ENCODE results near the gene FBXL20.

FBXL20 gene

DNA sequence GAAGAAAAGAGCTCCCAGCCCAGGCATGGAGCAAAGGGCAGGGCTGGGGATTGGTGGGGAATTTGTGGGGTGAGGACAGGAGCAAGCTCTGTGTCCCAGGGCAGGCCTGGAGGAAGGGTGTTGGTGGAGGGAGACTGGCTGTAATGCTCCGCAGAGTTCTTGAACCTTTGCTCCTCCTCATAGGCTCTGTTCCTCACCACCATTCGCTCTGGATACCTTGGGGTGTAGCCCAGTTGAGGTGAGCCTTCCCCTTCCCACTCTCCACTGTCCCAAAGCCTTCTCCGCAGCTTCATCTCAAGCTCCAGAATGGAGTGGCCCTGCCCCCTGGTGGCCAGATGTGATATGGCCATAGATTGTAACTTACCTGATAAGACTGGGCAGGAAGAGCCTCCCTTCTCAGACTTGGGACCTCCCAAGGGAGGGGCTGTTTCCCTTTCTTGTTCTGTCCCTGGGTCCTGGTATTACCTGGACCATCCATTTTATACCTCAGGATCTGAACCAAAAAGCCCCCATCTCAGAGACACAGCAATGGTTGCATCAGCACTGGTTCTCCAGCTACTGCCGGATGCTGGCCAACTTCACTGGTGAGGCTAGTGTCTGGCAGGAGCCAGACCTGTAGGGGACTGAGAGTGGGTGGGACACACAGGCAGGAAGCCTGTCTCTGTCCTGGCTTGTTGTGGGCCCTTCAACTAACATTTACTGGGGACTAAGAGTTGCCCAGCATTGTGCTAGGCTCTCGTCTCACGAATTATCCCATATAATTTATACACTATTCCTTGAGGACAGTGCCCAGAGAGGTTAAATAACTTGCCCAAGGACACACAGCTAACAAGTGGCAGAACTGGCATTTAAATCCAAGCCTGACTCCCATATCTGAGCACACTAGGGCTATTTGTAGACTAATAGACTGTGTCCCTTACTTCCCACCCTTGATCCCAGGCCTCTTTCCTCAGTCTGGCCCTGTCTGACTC is 156.5 kb downstream of the FBXL20 start:
- peak; percentile 79 to 93 for DNase-seq

DNA sequence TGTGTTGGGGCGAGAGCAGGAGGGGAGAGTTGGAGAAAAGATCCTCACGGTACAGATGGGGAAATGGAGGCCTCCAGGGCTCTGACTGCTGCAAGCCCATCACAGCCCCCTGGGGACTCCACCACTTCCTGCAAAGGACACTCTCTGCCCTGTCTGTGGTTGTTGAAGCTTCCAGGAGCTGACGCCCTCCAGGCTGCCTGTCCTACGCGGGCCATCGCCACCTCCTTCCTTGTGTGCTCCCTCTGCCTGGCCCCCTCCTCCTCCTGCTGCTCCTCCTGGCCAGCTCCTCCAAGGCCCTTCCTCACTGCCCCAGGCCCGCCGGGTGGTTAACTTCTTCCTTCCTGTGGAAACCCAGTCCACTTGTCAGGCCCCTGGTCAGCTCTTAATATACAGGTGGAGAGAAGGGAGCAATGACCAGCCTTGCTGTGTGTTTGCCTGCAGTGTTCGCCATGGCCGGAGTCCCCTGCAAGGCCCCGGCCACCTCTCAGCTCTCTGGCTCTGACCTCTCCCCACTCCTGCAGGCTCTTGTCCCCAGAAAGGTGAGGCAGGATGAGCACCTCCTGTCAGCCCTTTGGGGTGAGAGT is 157.3 kb downstream of the FBXL20 start:
- DNase-seq, result no peak

DNA sequence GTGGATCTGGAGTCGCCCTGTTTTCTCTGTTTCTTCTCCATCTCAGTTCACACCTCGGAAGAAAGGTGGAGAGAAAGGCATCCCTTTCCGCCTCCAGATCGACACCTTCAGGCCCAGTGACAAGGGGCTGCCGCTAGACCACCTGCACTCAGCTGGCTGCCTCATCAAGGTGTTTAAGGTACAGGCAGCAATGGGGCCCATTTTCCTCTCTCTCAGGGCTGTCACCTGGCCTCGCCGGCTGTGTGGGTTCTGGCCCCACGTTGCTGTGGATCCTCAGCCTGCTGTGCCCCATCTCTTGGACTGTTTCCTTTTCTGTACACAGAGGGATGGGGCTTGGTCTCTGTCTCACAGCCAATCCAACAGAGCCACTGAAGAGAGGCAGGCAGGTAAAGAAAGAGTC is 158.3 kb downstream of the FBXL20 start:
- no peak for DNase-seq

DNA sequence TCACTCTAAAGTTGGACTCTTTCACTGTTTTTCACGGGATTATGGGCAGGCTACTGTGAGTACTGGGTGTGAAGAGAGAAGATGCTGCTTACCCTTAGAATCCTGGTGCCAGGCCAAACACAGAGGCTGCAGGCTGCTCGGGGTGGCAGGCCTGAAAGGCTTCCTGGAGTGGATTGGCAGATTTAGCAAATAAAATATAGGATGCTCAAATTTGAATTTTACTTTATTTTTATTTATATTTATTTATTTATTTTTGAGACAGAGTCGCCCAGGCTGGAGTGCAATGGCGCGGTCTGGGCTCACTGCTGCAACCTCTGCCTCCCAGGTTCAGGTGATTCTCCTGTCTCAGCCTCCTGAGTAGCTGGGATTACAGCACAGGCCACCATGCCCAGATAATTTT is 160.8 kb downstream of the FBXL20 start:
- DNase-seq, result no peak

DNA sequence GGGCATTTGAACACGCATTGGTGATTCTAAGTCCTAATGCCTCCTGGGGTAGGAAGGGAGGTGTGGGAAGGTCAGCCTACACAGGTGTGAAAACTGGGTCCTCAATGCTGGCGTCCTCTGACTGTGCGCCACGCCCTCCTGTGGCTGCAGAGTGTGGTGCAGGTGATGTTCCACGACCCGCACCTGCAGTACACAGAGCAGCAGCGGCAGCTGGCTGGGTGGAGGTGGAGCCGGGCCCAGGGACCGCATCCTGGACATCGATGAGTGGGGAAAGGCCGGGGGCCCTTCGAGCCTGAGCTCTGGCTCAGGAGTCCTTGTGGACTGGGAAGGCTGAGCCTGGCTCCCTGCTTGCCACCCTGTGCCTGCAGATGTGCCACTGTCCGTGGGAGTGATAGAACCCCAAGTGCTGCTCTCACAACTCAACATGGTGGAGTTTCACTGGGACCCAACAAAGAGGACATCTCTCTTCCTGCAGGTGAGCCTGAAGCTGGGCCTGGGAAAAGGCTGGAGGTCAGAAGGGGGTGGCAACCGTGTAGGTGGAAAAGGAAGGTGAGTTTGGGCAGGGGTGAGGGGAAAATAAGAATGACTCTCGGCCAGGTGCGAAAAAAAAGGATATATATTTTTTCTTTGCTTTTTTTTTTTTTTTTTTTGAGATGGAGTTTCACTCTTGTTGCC is 161.6 kb downstream of the FBXL20 start:
- peak; percentile 50 to 67 for DNase-seq

DNA sequence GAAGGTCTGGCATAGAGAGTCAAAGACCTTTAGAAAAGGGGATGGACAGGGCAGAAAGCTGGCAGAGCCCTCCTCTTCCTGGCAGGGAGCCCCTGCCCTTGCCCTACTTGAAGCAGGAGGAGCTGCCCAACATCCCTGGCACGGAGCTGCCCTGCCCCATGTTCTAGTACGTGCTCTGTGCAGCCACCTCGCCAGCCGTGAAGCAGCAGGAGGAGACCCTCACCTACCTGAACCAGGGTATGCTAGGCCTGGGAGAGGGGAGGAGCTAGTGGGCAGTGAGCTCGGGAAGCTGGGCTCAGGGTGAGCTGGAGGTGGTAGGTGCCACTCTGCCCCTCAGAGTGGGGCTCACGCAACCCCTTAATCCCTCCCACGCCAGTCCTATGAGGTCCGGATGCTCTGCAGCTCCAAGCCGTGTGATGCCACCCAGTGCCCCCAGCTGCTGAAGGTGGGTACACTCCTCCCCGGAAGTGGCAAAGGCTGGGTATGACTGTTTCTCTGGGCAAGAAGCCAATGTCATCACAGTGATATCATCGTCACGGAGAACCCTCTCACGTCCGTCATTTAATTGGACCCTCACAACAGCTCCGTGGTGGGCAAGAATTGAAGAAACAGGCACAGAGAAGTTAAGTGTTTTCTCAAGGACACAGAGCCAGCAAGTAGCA is 163.0 kb downstream of the FBXL20 start:
- peak; percentile 75 to 82 for DNase-seq

DNA sequence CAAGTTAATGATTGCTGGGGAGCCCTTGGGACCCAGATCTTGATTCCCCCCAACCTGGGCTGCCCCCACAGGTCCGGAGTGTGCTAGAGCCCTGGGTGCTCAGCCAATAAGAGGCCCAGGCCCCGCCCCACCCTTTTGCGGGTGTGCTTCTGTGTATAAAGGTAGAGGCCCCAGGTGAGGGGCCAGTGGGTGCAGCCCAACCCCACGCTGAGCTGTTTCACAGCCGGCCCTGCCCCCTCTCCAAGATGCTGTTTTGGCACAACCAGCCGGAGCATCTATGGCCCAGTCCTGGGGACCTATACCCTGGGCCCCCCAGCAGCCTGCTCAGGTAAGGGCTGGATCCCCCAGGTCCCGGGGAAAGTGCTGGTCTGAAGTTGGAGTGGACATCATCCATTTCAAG is 163.8 kb downstream of the FBXL20 start:
- no peak for DNase-seq

DNA sequence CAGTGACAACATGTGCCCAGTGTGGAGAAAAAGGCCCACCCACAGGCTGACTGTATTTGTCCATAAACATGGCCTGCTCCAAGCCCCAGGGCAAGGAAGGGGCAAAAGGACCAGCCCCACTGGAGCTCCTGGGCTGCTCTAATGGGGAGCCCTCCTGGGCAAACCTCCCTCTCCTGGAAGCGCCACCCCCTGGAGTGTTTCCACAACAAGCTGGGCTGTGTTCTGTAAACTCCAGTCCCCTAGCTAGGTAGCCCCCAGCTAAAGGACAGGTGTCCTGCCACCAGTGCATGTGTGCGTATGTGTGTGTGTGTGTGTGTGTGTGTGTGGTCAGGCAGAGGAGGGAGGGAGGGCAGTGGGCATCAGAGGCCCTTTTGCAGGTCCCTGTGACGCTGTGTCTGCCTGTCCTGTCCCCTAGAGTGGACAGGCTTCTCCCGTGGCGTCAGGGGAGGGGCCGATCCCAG is 164.4 kb downstream of the FBXL20 start:
- DNase-seq, result no peak

DNA sequence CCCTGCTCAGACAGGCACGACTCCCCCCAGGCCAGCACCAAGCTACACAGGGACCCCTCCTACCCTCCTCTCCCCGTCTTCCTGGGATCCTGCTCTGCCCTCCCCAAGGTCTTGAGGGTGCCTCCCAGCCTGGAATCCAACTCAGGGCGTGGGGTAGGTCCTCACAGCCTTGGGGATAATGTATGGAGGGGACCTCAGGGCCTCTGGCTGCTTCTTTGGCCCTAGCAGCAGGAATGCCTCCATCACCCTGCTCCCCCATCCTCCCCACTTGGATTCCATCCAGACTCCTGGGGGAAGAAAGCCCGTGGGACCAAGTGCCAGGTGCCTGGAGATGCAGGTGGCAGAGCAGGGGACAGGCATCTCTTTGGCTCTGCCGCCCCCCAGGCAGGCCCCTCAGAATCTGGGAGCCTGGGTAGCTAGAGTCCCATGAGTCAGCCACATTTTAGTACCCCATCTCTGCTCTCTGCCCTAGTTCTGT is 164.9 kb downstream of the FBXL20 start:
- DNase-seq, result no peak

DNA sequence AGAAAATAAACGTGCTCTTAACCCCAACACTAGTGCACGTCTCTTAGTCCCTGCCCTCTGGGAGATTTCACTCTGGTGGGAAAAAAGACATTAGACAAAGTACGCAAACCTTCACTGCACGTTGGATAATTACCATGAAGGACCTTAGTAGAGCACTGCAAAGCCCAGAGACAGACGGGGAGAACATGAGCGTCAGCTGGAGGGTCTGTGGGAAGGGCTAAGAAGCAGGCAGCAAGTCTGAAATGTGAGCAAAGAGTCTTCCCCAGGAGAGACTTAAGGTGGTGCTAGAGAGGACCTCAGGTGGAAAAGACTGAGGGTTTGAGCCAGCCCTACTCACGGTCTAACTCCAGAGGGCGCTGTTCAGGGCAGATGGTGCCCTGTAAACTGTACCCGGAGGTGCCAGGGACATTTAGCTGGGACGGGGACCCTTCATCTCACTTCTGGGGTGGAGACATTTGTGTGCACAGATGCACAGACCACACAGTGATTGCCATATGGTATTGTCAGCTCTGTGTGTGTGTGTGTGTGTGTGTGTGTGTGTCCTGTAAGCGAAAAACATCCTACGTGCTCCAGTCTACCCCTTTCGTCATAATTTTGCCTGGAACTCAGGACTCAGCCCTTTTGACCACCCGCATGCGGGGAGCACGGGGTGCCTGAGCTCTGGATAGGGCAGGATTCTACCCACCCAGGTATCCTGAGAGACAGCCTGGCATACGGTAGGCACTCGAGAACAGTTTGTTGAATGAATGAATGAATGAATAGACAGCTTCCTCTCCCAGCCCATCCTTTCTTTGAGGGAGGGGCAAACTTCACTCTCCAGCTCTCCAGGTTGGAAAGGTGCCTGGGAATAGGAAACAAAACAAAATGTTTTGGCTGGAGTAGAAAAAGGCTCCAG is 165.6 kb downstream of the FBXL20 start:
- DNase-seq, result peak; percentile 23 to 24

DNA sequence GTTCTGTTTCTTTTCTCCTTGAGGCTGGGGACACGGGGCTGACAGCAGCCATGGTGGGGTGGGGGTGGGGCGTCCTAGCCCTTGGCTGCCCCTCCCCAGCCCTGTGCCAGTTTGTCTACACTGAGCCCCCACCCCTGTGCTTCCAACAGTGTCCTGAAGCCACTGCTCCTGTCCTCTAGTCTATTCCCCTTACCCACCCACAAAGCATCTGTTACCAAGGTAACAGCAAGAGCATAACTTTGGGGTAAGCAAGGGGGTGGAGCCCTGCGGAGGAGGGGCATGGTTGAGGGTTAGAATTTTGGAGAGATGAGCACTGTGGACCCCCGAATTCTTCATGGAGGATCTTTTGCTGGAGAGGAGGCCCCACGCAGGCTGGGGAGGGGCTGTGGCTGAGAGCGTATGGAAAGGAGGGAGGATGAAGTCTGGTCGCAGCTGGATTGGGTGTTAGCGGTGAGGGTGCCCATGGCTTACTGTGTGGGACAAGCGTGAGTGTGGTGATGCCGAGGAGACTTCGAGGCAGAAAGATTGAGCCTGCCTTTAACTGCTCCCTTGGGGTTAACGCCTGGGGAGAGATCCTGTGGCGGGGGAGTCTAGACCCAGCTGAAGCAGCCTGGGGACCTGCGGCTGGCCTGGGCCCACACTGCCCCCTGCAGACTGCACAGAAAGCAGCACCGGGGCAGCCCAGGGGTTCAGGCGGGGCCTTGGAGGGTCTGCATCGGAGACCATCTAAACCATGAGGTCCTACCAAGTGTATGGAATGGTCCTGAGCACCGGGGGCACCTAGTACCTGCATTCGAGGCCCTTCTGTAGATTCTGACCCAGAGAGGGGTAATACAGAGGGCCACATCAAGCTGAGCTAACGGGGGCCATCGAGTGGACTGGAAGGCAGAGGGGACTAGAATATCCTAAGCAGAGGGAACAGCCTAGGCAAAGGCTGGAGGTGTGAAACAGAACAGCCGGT is 169.6 kb downstream of the FBXL20 start:
- DNase-seq, result peak; percentile 51 to 54

DNA sequence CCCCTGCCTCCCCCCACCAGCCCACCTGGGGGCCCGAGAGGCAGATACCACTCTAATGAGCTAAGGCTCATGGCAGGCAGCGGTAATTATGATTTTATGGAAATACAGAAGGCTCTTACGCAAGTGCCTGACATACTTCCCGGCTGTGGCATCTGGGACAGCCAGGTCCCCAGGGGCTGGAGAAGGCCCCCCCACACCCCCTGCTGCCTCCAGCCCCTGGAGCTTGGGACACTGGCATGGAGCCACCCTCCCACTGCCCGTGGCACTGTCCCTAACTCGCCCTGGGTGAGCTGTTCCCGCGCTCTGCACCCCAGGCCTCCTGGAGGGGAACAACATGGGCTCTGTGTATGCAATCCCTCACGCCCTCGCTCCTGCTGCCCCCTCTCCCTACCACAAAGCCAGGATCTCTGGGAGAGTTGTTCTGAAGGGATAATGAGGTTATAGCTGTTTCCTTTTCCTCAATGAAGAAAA is 170.3 kb downstream of the FBXL20 start:
- no peak for DNase-seq

DNA sequence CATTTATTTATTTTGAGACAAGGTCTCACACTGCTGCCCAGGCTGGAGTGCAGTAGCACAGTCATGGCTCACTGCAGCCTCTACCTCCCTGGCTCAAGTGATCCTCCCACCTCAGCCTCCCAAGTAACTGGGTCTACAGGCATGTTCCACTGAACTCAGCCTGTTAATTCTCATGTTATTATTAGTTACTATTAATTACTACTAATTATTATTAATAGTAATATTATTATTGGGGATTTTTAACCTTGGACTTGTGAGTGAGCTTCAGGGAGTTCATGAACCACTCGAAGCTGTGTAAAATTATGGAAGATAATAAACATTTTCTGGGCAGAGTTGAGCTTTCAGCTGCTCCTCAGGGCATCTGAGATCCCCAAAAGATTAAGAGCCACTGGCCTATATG is 171.1 kb downstream of the FBXL20 start:
- DNase-seq, result no peak

DNA sequence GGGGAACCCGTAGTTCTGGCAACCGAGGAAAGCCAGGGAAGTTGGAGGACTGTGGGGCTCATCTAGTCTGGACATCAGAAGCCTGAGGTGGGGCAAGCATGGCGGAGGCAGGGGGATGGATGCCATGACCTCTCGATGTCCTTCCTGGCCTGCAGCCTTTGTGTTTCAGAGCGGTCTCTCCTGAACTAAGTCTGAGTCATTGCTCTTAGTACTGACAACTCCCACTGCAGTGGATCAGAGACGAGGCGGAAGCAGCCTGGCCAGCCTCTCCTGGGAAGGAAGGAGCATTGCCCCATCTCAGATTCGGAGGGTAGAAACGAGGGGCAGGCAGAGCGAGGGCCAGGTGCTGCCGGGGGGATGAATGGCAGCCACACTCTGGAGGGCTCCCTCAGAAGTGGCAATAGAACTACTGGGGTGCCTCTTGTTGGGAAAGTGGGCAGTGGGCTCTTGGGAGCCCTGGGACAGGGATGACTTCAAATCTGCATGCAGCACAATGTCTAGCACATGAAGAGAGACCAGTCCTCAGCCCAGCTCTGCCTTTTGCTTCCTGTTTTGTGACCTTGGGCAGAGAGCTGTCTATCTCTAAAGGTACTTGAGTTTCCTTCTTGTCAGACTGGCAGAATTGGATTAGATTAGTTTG is 172.0 kb downstream of the FBXL20 start:
- no peak for DNase-seq

DNA sequence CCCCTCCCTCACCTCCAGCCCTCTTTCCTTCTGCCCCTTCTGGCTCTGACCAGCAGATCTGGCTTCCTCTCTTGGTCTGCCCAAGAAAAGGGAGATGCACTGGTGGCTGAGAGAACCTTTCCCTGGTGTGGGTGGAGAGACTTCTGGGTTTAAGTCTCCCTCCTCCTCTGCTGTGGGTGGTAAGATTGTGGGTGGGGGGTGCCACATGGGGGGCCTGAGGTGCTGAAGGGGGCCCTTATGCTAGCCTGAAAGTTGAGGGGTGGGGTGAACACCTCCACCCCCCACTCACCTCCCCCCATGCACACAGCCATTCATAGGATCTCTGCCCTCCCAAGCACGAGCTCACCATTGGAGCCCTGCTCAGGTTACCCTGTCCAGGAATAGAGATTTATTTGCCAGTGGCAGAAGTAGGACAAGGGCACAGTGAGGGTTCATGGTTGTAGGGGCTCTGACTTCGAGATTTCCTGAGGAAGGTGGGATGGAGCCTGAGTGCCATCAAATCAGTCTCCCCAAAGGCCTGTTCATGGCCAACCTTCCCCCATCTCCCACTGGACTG is 174.0 kb downstream of the FBXL20 start:
- no peak for DNase-seq

DNA sequence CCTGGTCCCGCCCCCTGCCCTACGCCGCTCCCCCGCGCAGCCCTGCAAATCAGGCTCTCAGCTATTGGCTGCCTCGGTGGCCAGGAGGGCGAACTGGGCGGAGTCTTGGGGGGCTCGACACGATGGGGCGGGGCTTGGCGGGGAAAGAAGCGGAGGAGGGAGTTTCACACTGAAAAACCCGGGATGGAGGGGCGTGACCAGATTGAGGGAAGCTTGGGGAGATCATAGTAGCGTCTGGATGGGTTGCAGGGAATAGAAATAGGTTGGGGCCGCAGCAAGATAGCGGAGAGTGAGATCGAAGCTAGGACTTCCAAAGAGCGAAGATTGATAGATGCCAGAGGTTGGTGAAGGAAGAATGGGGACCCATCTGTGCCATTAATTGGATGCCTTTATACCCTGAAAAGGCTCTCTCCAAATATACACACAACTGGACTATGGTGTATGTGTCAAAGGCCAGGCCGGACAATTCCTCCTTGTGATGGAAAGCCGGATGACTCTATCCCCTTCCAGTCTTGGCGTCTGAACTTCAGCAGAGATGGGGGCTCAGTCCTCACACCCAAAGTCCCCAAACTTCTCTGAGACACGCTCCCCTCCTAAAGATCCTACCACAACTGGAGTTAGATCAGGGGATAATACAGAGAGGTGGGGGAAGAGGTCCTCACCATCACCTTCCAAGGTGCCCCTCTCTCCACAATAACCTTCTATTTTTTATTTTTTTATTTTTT is 175.3 kb downstream of the FBXL20 start:
- peak; percentile 44 to 45 for DNase-seq

DNA sequence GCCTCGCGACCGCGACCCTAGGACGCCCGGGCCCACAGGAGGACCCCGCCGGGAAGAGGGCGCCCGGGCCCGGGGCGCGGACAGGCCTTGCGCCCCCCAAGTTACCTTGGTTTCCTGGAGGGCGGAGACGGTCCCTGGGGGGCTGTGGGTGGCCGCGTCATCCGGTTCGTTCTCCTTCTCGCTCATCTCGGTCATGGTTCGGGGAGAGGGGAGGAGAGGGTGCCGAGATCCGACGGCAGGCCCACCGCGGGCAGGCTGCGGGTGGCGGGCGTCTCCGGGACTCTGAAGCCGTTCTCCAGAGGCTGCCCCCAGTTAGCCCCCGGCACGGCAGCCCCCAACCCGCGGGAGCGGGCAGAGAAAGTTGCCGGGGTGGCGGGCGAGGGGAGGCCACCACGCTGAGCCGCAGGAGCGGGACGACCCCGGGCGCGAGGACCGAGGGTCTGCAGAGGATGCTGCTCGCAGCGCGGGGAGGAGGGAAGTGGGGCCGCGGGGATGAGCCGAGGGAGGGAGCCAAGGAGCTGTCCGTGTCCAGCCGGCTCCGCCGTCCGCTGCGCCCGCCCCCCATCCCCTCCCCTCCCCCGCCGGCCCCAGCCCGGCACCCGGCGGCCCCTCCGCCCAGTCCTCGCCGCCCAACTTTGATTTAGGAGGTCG is 176.0 kb downstream of the FBXL20 start, which contains the start of gene STAC2:
TSS of gene STAC2 (minus strand) at position 638 of the 651 bp plus-strand sequence. CDS start at position 195, 443 bp downstream.
- no peak for DNase-seq

DNA sequence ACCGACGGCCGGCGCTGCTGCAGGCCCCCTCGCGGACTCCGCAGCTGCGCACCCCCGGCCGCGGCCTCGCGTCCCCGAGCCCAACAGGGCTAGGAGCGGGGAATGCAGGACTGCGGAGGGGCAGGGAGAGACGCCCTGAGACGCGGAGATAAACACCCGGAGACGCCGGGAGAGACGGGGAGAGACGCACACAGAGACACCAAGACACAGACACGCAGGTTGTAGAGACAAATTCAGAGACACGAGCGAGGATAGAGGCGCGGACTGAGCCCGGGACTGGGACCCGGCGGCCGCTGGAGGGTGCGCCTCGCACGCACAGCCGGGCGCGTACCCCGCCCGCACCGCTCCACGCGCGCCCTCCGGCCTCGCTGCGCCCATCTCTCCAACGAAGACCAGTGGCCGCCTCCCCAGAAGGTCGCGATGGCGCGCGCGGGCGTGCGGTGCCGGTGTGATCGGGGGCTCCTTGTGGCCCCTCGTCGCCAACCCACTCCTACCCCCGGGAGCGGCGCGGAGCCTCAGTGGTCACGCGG is 176.6 kb downstream of the FBXL20 start:
- no peak for DNase-seq

Measured in activated CD4-positive, alpha-beta T cell treated with anti-CD3 and anti-CD28 coated beads for 4 hours (primary cell).